GM12864 (cell line): ENCODE data around the gene TSPEAR.

Experiments used
- DNase-seq: peaks from one replicate; pipeline ENCODE4 v3.0.0-alpha.2; 2011; ENCODE audit warnings: low read depth
- H3K4me3 ChIP-seq: 2 replicates; pipeline ENCODE4 v1.5.1; 2011; ENCODE audit warnings: mild to moderate bottlenecking, low read depth, low read length, control low read depth
- TF ChIP-seq, protein P1 (sequence below): IDR thresholded peaks from 2 replicates; pipeline ENCODE4 v1.5.1; 2011; ENCODE audit warnings: low read depth, mild to moderate bottlenecking, moderate library complexity, low read length, control low read depth, inconsistent platforms; ENCODE audit errors: missing control alignments

Gene TSPEAR

DNA sequence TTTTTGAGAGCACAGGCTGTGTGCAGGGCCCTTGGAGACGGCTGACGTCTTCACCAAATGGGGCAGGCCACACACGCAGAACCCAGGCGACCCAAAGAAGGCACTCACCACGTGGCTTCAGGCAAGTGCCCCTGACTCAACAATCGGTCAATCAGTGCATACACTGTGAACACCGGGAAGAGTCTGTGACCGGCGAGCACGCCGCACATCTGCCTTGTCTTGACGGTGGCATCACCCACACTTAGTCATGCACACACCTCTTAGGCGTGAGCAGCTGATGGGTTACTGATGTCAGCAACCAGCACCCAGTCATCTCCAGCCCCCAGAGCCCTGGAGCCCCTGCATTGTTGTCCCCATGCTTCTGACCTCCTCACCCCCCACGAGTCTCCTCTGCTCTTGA is 261.0 kb downstream of the TSPEAR start:
- H3K4me3 ChIP-seq = no peak overlapping the region
- TF ChIP-seq, protein P1, sequence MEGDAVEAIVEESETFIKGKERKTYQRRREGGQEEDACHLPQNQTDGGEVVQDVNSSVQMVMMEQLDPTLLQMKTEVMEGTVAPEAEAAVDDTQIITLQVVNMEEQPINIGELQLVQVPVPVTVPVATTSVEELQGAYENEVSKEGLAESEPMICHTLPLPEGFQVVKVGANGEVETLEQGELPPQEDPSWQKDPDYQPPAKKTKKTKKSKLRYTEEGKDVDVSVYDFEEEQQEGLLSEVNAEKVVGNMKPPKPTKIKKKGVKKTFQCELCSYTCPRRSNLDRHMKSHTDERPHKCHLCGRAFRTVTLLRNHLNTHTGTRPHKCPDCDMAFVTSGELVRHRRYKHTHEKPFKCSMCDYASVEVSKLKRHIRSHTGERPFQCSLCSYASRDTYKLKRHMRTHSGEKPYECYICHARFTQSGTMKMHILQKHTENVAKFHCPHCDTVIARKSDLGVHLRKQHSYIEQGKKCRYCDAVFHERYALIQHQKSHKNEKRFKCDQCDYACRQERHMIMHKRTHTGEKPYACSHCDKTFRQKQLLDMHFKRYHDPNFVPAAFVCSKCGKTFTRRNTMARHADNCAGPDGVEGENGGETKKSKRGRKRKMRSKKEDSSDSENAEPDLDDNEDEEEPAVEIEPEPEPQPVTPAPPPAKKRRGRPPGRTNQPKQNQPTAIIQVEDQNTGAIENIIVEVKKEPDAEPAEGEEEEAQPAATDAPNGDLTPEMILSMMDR = no peak
- no peak for DNase-seq

DNA sequence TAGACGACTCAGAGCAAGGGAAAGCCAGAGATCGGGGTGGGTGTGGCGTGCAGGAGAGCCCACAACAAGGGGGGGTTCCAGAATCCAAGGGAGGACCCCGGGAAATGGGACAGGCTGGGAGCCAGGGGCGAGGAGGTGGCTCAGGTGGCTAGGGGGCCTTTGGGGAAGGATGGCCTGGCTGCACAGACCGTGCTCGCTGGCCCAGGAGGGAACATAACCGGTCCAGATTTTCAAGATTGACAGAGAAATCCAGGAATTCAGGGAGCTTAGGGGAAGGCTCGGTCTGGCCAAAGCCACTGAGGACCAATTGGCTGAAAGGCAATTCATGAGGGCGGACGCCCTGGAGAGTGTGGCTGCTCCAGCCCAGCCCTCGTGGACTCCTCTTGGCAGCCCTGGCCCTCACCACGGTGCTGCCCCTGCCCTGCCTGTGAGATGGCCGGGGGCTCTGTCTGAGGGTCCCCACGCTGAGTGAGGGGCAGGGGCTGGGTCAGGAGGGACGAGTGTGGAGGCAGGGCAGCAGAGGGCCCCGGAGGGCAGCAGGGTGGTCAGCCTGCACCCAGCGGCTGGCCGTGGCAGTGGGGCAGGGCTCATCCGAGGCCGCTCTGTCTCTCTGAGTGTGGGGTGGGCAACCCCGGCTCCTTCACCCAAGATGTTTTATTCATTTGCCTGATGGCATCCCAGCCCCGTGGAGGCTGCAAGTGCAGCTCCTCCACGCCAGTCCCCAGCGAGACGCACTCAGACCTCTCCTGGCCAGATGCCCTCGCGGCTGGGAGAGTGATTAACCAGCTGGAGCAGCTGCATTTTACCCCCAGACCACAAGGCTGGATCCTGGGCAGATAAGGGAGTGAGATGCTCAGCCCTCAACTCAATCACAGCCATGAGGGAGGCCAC is 261.7 kb downstream of the TSPEAR start:
- no peak for DNase-seq
- TF ChIP-seq, protein P1 = no peak
- H3K4me3 ChIP-seq = no peak overlapping the region

DNA sequence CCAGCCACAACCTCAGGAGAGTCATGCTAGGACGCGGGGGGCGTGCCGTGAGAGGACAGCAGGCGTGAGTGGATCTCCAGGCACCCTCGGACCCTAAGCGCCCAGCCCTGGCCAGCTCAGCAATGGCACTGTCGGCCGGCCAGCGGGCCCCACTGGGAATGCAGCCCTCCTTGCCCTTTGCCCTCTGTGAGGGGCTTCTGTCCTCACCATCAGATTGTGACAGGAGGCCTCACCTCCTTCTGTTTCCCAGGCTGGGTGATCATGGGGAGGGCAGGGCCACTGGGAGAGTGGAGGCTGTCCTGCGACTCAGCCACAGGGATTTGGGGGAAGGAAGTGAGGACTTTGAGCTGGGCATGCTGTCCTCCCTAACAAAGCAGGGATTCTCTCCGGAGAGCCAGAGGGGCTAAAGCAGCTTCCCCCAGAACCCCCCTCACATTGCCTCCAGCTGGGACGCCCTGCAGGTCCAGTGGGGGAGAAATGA is 262.7 kb downstream of the TSPEAR start:
- no peak overlapping the region for H3K4me3 ChIP-seq
- TF ChIP-seq, protein P1 = no peak
- no peak for DNase-seq
